ENCODE measurements around the gene ZBTB12. TPM values are rescaled to one million over a fixed set of nuclear protein-coding genes. Genes with fewer than 3 reads are reported as not detected.

The ZBTB12 gene
- total and polyA plus RNA-seq, 2 of the 13 experiments (the other 11 are each of a cell fraction or from before 2014, with no cell fraction given) = 4.8 to 6.0 TPM

GRCh38 chr6:31864123-31864562, 37.7 kb downstream of the ZBTB12 start (continued):
- TF ChIP-seq SNAPC4 (CRISPR knock-in tag; IDR thresholded peaks at IDR 0.05) (peak; percentile 68; the same call in 1 of the 2 replicates), ZNF891 (CRISPR knock-in tag; IDR thresholded peaks at IDR 0.05) (peak; percentile 24; the same call in 1 of the 2 replicates), KDM5A (IDR thresholded peaks at IDR 0.05; ENCODE audit: borderline replicate concordance, low read length) (peak; percentile 19; the same call in 1 of the 2 replicates), ARID2 (CRISPR knock-in tag; IDR thresholded peaks at IDR 0.05; ENCODE audit: borderline replicate concordance) (0 out of 2 replicates have a peak, but pooled peaks have one; percentile 6), CBFB (CRISPR knock-in tag; IDR thresholded peaks at IDR 0.05) (0 out of 2 replicates have a peak, but pooled peaks have one; percentile 3), IRX3 (CRISPR knock-in tag; IDR thresholded peaks at IDR 0.05; ENCODE audit: borderline replicate concordance, low read depth) (0 out of 2 replicates have a peak, but pooled peaks have one; percentile 31), ZFP82 (CRISPR knock-in tag; IDR thresholded peaks at IDR 0.05; ENCODE audit: borderline replicate concordance) (peak; percentile 35; the same call in 1 of the 2 replicates), JARID2 (CRISPR knock-in tag; IDR thresholded peaks at IDR 0.05; ENCODE audit: insufficient replicate concordance) (peak; percentile 14)

Measured in HepG2 (cell line).